ENCODE measurements around the gene CPXM2.

CPXM2 gene

GRCh38 chr10:123891144-123892071 is at the start of gene CPXM2:
CPXM2 (minus strand) TSS chr10:123891807; CDS start chr10:123891659, 148 bp downstream.
- DNase-seq: no peak

- no peak for DNase-seq
Observed at GRCh38 chr10:123939591-123939990, 48.0 kb upstream of the CPXM2 start.

GRCh38 chr10:123938890-123939289 is 47.3 kb upstream of the CPXM2 start:
- DNase-seq: no peak

GRCh38 chr10:123936426-123936825 is 44.8 kb upstream of the CPXM2 start:
- DNase-seq: no peak

- DNase-seq: no peak
Observed at GRCh38 chr10:123935680-123936079, 44.1 kb upstream of the CPXM2 start.

GRCh38 chr10:123934846-123935245 is 43.2 kb upstream of the CPXM2 start:
- DNase-seq: no peak

GRCh38 chr10:123930340-123931001 is 38.9 kb upstream of the CPXM2 start:
- no peak for DNase-seq

GRCh38 chr10:123929791-123930190 is 38.2 kb upstream of the CPXM2 start:
- no peak for DNase-seq

GRCh38 chr10:123928427-123928826 is 36.8 kb upstream of the CPXM2 start:
- no peak for DNase-seq

GRCh38 chr10:123926401-123927264 is 35.0 kb upstream of the CPXM2 start:
- DNase-seq: peak; percentile 15

GRCh38 chr10:123922126-123922525 is 30.5 kb upstream of the CPXM2 start:
- no peak for DNase-seq

GRCh38 chr10:123916775-123917174 is 25.2 kb upstream of the CPXM2 start:
- no peak for DNase-seq

- peak; percentile 82 for DNase-seq
Observed at GRCh38 chr10:123913688-123914268, 22.2 kb upstream of the CPXM2 start.

GRCh38 chr10:123912871-123913270 is 21.3 kb upstream of the CPXM2 start:
- DNase-seq: no peak

GRCh38 chr10:123912466-123912865 is 20.9 kb upstream of the CPXM2 start:
- DNase-seq: no peak

- DNase-seq: peak; percentile 47
Observed at GRCh38 chr10:123911866-123912265, 20.3 kb upstream of the CPXM2 start.

GRCh38 chr10:123909866-123910265 is 18.3 kb upstream of the CPXM2 start:
- DNase-seq: no peak

GRCh38 chr10:123909426-123909825 is 17.8 kb upstream of the CPXM2 start:
- DNase-seq: no peak

GRCh38 chr10:123908379-123908778 is 16.8 kb upstream of the CPXM2 start:
- DNase-seq: no peak

GRCh38 chr10:123906884-123907652 is 15.5 kb upstream of the CPXM2 start:
- no peak for DNase-seq

GRCh38 chr10:123906296-123906695 is 14.7 kb upstream of the CPXM2 start:
- no peak for DNase-seq

GRCh38 chr10:123904834-123905409 is 13.3 kb upstream of the CPXM2 start:
- DNase-seq: no peak

Data from hematopoietic multipotent progenitor cell treated with erythropoietin and hydrocortisone succinate and interleukin-3 and kit ligand, for 6 days (in vitro differentiated cells).